HG03135 (cell line): ENCODE results near the gene PDE8A.
"Not testable (repeated sequence)": the region's sequence is repeated elsewhere in the genome, so short reads cannot be mapped to it uniquely, and the experiment has no call there.

Source experiments
- ATAC-seq: cut with Tn5 transposase; IDR thresholded peaks from one replicate; pipeline ENCODE4 v1.9.1; 2021; ENCODE audit warnings: mild to moderate bottlenecking, moderate library complexity; ENCODE audit not compliant: unreplicated experiment

Gene PDE8A

GRCh38 chr15:84960391-84961113 is 21.1 kb upstream of the PDE8A start:
- no peak for ATAC-seq

- ATAC-seq = no peak
Measured at GRCh38 chr15:84961114-84961452, 20.6 kb upstream of the PDE8A start.

GRCh38 chr15:84961707-84962106 is 19.9 kb upstream of the PDE8A start:
- ATAC-seq = no peak

GRCh38 chr15:84962955-84963354 is 18.7 kb upstream of the PDE8A start:
- no peak for ATAC-seq

DNA sequence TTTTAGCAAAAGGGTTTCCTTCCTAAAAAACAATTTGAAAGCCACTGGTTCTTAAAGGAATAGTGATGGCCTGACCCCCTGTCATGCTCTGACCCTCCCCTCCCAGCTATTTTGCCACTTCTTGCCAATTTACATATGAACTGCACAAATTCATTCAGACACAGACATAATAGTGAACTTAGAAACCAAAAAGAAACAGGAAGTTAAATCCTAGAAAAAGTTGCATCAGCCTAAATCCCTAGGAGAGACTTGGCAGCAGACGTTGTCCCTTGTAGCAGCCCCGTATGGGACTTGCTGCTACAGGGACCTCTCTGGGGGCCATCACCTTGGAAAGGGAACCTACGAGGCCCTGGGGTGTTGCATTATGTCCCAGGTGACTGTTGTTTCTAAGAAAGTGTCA is 14.3 kb upstream of the PDE8A start:
- no peak for ATAC-seq

GRCh38 chr15:84968301-84968700 is 13.4 kb upstream of the PDE8A start:
- ATAC-seq = no peak

DNA sequence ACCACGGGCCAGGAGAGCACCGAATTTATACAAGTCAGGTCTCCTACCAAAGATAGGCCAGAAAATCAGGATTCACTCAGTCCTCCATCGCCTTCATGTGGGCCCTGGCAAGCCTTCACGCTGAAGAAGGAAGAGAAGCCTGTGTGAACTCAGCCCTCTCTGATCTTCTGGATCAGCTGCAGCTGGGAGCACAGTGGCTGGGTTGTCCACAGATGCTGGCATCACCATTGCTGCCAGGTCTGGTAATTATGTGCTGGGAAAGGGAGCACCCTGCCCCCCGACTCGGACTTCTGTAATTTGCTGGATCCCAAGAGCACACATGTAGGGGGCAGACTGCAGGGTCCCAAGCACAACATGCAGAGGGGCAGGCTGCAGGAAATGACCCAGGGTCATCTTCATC is 12.4 kb upstream of the PDE8A start:
- no peak for ATAC-seq

GRCh38 chr15:84970843-84971242 is 10.8 kb upstream of the PDE8A start:
- no peak for ATAC-seq

- no peak for ATAC-seq
Measured at GRCh38 chr15:84973492-84974460, 7.9 kb upstream of the PDE8A start.

DNA sequence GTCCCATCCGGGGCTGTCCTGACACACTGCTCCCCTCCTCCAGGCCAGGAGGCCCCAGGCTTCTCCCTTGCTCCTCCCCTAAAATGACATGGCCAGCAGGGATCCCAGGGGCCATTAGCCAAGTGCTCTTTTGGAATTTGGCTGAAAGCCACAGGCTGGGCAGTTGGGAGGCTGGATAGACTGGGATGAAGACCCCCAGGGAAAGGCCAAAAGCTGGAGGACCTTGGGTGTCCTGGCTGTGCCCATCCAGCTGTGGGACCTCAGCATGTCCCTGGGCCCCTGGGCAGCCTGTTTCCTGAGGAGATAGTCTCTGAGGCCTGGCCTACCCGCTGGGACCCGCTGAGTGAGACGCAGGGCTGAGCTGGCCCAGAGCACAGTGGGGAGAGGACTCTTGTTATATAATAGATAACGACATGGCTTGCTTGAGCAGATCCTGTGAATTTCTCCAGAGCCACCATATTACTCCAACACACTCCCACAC is 5.7 kb upstream of the PDE8A start:
- no peak for ATAC-seq

DNA sequence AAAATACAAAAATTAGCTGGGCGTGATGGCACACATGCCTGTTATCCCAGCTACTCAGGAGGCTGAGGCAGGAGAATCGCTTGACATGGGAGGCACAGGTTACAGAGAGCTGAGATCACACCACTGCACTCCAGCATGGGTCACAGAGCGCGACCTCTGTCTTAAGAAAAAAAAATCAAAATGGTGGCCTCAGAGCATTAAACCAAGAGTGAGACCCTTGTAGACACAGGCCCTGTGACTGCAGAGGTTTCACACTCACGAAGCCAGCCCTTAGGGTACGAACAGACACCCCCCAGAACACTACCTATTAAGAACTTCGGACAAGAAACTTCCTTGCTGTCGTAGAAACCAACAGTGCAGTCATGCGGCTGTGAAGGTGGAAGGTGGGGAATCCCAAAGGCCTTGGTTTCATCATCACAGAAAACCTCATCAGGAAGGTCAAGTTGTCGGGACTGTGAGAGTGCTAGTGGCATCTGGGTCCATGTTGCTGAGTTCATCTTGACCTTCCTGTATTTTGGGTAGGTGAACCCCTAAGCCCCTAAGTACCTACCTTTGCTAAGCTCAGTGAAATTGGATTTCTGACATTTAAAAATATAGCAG is 4.8 kb upstream of the PDE8A start:
- ATAC-seq = no peak

GRCh38 chr15:84979651-84980050 is 2.0 kb upstream of the PDE8A start:
- ATAC-seq = no peak

- ATAC-seq = peak; percentile 61
Measured at GRCh38 chr15:84980196-84981053, 1.2 kb upstream of the PDE8A start.

DNA sequence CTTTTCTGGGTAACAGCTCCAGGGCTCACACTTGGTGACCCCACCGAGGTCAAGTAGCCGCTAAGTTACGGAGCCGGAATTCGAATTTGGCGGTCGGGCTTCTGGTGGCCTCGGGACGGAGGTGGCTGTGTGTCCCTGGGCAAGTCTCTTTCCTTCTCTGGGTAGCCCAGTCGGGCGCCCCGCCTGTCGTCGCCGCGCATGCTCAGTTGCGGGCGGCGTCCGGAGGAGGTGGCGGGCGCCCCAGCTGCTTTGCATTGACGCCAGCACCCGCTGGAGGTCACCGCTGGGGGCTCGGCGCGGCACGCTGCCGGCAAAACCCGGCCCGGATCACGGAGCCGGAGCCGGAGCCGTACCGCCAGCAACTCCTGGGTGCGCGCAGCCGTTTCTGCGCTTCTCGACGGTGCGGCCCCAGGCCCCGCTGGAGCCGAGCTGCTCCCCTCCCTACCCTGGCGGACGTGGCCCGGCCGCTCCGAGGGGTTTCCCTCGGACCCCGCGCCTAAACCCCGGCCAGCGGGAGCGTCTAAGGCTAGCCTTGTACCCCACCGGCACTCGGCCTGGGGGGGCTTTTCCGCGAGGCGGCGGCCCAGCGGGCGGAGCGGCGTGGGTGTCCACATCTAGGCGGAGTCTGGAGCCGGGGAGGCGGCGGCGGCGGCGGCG is 474 bp upstream of the PDE8A start:
- peak; percentile 57 for ATAC-seq

- peak; percentile 2 for ATAC-seq
Measured at GRCh38 chr15:84982301-84982920, 755 bp downstream of the PDE8A start.

DNA sequence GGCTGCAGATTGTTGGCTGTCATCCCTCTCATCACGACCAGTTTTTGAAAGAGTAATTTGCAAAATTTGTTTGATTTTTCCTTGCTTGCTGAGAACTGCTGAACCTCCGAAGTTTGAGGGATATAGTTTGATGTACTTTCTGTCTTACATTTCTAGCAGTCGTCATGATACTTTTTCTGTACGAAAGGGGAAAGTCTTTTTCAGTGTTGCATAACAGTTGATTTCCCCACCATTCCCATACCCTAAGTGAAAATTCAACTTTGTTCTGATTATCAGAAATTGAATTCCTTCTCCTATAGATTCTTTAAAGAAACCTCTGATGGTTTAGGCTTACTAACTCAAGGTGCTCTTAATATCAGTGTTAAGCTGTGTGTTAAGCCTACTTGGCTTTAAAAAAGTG is 1.6 kb downstream of the PDE8A start:
- ATAC-seq = no peak

- no peak for ATAC-seq
Measured at GRCh38 chr15:84983711-84984110, 2.1 kb downstream of the PDE8A start.

- no peak for ATAC-seq
Measured at GRCh38 chr15:84985158-84985557, 3.5 kb downstream of the PDE8A start.

DNA sequence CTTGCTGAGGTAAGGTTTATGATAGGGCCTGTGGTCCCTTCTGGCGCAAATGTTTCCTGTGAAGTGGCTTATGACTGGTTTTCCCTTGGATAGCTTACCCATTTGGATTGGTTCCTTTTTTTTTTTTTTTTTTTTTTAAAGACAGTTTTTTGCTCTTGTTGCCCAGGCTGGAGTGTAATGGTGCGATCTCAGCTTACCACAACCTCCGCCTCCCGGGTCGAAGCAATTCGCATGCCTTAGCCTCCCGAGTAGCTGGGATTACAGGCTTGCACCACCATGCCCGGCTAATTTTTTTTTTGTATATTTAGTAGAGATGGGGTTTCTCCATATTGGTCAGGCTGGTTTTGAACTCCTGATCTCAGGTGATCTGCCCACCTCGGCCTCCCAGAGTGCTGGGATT is 5.7 kb downstream of the PDE8A start:
- not testable (repeated sequence) for ATAC-seq
